GM10266 (cell line): ENCODE results near the gene IPO13.

Source experiments
- DNase-seq: peaks from one replicate; pipeline ENCODE4 v3.0.0; 2012; ENCODE audit errors: extremely low spot score
- CTCF ChIP-seq: IDR thresholded peaks from 2 replicates; pipeline ENCODE4 v1.5.1; 2012; ENCODE audit warnings: mild to moderate bottlenecking, low read depth; ENCODE audit not compliant: control insufficient read depth, insufficient read depth; ENCODE audit errors: missing control alignments

Gene IPO13

GRCh38 chr1:43914576-43915525, 31.9 kb upstream of the IPO13 start:
- DNase-seq, result no peak
- TF ChIP-seq CTCF, result no peak

GRCh38 chr1:43919906-43920305, 26.8 kb upstream of the IPO13 start:
- DNase-seq, result no peak
- no peak for TF ChIP-seq CTCF

- DNase-seq, result no peak
- no peak for TF ChIP-seq CTCF
Observed at GRCh38 chr1:43921022-43921421, 25.7 kb upstream of the IPO13 start.

- TF ChIP-seq CTCF, result no peak
- no peak for DNase-seq
Observed at GRCh38 chr1:43924516-43924915, 22.2 kb upstream of the IPO13 start.

GRCh38 chr1:43925846-43926245, 20.9 kb upstream of the IPO13 start:
- TF ChIP-seq CTCF, result no peak
- no peak for DNase-seq

- DNase-seq, result no peak
- TF ChIP-seq CTCF, result peak; percentile 47
Observed at GRCh38 chr1:43930168-43930948, 16.4 kb upstream of the IPO13 start.

GRCh38 chr1:43930949-43931275, 15.8 kb upstream of the IPO13 start:
- TF ChIP-seq CTCF, result no peak
- no peak for DNase-seq
